HEK293T (cell line): ENCODE data around the gene GABRE.

Experiments
- HDGF ChIP-seq: fragments of 450-650 bp; IDR thresholded peaks from 2 replicates; pipeline ENCODE4 v1.6.1; 2017; ENCODE audit warnings: antibody characterized with exemption, borderline replicate concordance
- L3MBTL2 ChIP-seq: fragments of 450-650 bp; conservative IDR thresholded peaks from 2 replicates; pipeline ENCODE4 v1.6.1; 2016; ENCODE audit warnings: mild to moderate bottlenecking

DNA sequence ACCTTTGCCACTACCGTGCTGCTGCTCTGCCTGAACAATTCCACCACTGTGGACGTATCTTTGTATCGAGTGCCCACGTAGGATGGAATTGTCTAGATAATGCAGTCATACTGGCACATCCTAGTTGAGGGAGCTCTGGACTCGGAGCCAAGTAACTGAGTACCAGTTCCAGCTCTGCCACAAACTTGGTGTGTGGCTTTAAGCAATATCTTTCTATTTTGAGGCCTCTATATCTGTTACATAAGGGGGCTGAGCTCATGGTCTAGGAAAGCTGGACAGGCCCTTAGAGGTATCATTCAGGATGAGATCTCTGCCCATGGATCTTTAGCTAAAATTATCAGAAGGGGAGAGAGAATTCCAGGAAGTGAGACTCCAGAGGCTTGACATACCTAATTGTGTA is 12.4 kb downstream of the GABRE start:
- TF ChIP-seq HDGF, result no peak
- no peak for TF ChIP-seq L3MBTL2
